ENCODE data around the gene PDE7B.

Gene PDE7B

DNA sequence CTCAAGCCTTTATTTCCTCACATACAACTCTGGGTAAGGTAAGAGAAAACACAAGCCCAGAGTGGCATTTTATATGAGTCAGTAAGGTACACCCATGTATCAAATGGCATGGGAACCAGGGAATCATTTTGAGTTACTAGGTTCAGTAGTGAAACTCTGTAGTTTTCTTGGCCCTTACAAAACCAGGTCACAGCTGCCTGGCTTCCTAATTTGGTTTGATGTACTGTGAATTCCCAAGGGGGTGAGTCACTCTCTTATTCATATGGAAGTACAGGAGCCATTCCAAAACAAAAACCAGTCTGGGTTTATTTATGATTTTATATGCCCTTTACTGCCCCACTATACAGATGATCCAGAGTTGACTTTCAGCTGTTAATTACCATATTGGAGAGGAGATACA, 70.7 kb downstream of the PDE7B start:
- no peak overlapping the region for H2AFZ ChIP-seq (ENCODE audit: low read length)
- H3K4me3 ChIP-seq (ENCODE audit: low read depth, low read length, poor library complexity, severe bottlenecking), result no peak overlapping the region
- no peak overlapping the region for H3K9ac ChIP-seq (ENCODE audit: low read length)
- H3K36me3 ChIP-seq (ENCODE audit: insufficient read depth, low read length), result no peaks in the 10 kb centered on the region
- no peaks in the 10 kb centered on the region for H3K9me2 ChIP-seq (ENCODE audit: low read depth, low read length)
- no peak overlapping the region for H3K27ac ChIP-seq (ENCODE audit: low read depth, low read length, poor library complexity, severe bottlenecking)
- no peaks in the 10 kb centered on the region for H3F3A ChIP-seq (ENCODE audit: insufficient read depth, low read length)
- H3K4me1 ChIP-seq (ENCODE audit: insufficient read depth, low read length, severe bottlenecking), result no peaks in the 10 kb centered on the region
- H3K27me3 ChIP-seq (ENCODE audit: insufficient read depth, low read length), result no peaks in the 10 kb centered on the region
- no peaks in the 10 kb centered on the region for H4K20me1 ChIP-seq (ENCODE audit: insufficient read depth, low read length)
- no peaks in the 10 kb centered on the region for H3K9me3 ChIP-seq (ENCODE audit: low read length)
- no peaks in the 10 kb centered on the region for H3K79me2 ChIP-seq (ENCODE audit: insufficient read depth, low read length)
- TF ChIP-seq CTCF (IDR thresholded peaks at IDR 0.05; ENCODE audit: low read length) (no peak), EZH2 (IDR thresholded peaks at IDR 0.05; ENCODE audit: borderline replicate concordance, low read length) (no peak)
- H3K4me2 ChIP-seq (ENCODE audit: low read length), result no peak overlapping the region

GRCh38 chr6:135922746-135923145, 71.2 kb downstream of the PDE7B start:
- Histone ChIP-seq H4K20me1 (ENCODE audit: insufficient read depth, low read length) (no peaks in the 10 kb centered on the region), H2AFZ (ENCODE audit: low read length) (no peak overlapping the region), H3K4me2 (ENCODE audit: low read length) (no peak overlapping the region), H3K79me2 (ENCODE audit: insufficient read depth, low read length) (no peaks in the 10 kb centered on the region), H3K27me3 (ENCODE audit: insufficient read depth, low read length) (no peaks in the 10 kb centered on the region), H3K27ac (ENCODE audit: low read depth, low read length, poor library complexity, severe bottlenecking) (no peak overlapping the region), H3K9me3 (ENCODE audit: low read length) (no peaks in the 10 kb centered on the region), H3K4me1 (ENCODE audit: insufficient read depth, low read length, severe bottlenecking) (no peaks in the 10 kb centered on the region), H3K9me2 (ENCODE audit: low read depth, low read length) (no peaks in the 10 kb centered on the region), H3K36me3 (ENCODE audit: insufficient read depth, low read length) (no peaks in the 10 kb centered on the region), H3K9ac (ENCODE audit: low read length) (no peak overlapping the region), H3K4me3 (ENCODE audit: low read depth, low read length, poor library complexity, severe bottlenecking) (no peak overlapping the region), H3F3A (ENCODE audit: insufficient read depth, low read length) (no peaks in the 10 kb centered on the region)
- TF ChIP-seq EZH2 (IDR thresholded peaks at IDR 0.05; ENCODE audit: borderline replicate concordance, low read length) (no peak), CTCF (IDR thresholded peaks at IDR 0.05; ENCODE audit: low read length) (no peak)

GRCh38 chr6:135932651-135933050, 81.2 kb downstream of the PDE7B start:
- TF ChIP-seq CTCF (IDR thresholded peaks at IDR 0.05; ENCODE audit: low read length) (no peak), EZH2 (IDR thresholded peaks at IDR 0.05; ENCODE audit: borderline replicate concordance, low read length) (no peak)
- no peaks in the 10 kb centered on the region for H3K27me3 ChIP-seq (ENCODE audit: insufficient read depth, low read length)
- no peaks in the 10 kb centered on the region for H4K20me1 ChIP-seq (ENCODE audit: insufficient read depth, low read length)
- no peaks in the 10 kb centered on the region for H3K36me3 ChIP-seq (ENCODE audit: insufficient read depth, low read length)
- no peak overlapping the region for H3K4me2 ChIP-seq (ENCODE audit: low read length)
- H3F3A ChIP-seq (ENCODE audit: insufficient read depth, low read length), result no peaks in the 10 kb centered on the region
- no peaks in the 10 kb centered on the region for H3K9me3 ChIP-seq (ENCODE audit: low read length)
- H2AFZ ChIP-seq (ENCODE audit: low read length), result no peak overlapping the region
- H3K4me1 ChIP-seq (ENCODE audit: insufficient read depth, low read length, severe bottlenecking), result no peaks in the 10 kb centered on the region
- no peaks in the 10 kb centered on the region for H3K9me2 ChIP-seq (ENCODE audit: low read depth, low read length)
- no peak overlapping the region for H3K27ac ChIP-seq (ENCODE audit: low read depth, low read length, poor library complexity, severe bottlenecking)
- no peaks in the 10 kb centered on the region for H3K79me2 ChIP-seq (ENCODE audit: insufficient read depth, low read length)
- no peak overlapping the region for H3K9ac ChIP-seq (ENCODE audit: low read length)
- H3K4me3 ChIP-seq (ENCODE audit: low read depth, low read length, poor library complexity, severe bottlenecking), result no peak overlapping the region

All from OCI-LY1 (cell line).